NCI-H510A treated with DMSO at 0.1 percent for 48 hours (cell line): ENCODE results near the gene ZNF500.

ENCODE experiments used
- DNase-seq: peaks from one replicate; lab custom pipeline; 2025; lab: John Stamatoyannopoulos, UW

Gene ZNF500

GRCh38 chr16:4766875-4767628 lies at the start of gene ZNF500:
ZNF500 (minus strand) TSS chr16:4767162; CDS start chr16:4765978, 1,184 bp downstream.
- peak; percentile 77 for DNase-seq

GRCh38 chr16:4814542-4815173 lies 47.7 kb upstream of the ZNF500 start:
- DNase-seq: no peak

DNA sequence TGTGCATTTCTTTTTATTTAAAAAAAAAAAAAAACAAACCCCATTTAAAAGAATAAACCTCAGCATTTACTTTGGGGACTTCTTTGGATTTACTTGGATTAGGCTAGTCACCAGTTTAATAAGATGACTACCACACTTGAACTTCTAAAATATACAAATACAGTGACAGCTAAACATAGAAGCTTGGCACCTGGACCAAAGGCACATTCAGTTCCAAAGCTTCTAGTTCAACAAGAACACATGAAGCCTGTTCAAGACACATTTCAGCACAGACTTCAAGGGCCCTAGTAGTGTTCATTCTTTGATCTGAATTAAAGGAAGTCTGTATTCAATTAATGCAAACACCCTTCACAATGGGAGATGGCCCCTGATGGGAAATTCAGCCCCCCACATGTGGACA lies 47.1 kb upstream of the ZNF500 start:
- no peak for DNase-seq

- DNase-seq: no peak
These were observed 46.5 kb upstream of the ZNF500 start for GRCh38 chr16:4813251-4814003.

- DNase-seq: no peak
These were observed 44.8 kb upstream of the ZNF500 start for GRCh38 chr16:4811773-4812172.

DNA sequence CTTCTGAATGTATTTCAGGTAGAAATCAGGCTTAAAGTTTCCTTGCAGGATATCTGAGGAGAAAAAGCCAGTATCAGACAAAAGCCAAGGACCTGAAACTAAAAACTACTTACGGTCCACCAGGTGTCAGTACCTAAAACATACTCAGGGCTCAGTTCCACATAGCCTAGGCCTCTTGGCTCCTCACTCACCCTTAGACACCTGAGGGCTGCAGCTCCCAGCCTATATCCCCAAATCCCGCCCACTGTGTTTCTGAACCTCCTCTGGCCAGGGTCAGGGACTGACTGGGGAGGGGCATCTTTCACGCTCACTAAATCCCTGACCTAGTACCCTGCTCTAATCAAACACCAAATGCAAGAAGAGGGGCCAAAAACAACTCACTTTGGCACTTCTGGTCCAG lies 44.3 kb upstream of the ZNF500 start:
- no peak for DNase-seq

GRCh38 chr16:4806280-4806679 lies 39.3 kb upstream of the ZNF500 start:
- no peak for DNase-seq

DNA sequence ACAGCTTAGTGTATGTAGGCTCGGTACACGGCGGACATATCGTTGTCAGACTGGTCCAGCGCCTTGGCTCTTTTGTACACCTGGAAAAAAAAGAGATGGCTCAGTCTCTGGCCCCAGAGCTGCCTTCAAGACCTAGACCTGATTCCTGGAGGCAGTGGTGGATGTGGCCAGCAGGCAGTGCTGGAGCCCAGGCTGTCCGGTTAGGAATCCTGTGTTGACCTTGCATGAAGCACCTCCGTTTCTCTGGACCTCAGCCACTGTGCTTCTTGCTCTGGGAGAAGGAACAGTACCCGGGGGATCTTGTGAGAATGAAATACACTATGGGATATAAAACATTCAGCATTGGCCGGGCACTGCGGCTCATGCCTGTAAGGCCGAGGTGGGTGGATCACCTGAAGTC lies 38.3 kb upstream of the ZNF500 start:
- DNase-seq: no peak

GRCh38 chr16:4803898-4804762 lies 37.2 kb upstream of the ZNF500 start:
- no peak for DNase-seq

GRCh38 chr16:4803401-4803844 lies 36.5 kb upstream of the ZNF500 start:
- DNase-seq: no peak

GRCh38 chr16:4802659-4803287 lies 35.8 kb upstream of the ZNF500 start:
- DNase-seq: peak; percentile 77

DNA sequence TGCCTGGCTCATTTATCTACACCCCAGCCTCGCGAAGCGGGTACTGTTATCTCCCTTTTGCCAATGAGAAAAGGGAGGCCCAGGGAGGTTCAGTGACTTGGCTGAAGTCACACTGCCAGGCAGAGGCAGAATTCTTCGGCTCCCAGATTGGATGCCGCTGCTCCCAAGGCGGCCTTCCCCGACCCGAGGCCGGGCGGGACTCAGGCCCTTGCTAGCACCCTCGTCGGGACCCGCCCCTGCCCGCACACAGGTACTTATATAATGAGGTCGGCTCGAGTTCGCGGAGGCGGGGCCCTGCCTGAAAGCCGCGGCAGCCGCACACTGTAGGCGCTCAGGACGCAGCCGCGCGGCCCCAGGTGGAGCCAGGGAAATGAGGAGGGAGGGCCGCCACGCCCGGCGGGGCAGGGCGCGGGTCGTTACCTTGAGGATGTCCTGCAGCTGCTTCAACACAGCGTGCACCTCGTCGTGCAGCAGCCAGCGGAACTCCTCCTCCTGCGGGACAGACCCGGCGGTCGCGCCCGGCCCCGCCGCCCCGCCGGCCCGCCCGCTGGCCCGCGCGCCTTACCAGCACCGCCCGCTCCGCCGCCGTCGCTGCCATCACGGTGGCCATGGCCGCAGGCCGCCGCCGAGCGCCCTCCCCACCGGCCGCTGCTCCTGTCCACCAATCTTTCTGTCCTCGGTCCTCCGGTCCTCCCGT lies 35.1 kb upstream of the ZNF500 start, which contains the start of gene ROGDI:
Gene ROGDI (minus strand): TSS at position 672 of the 697 bp plus-strand sequence. CDS start 62 bp downstream, at position 610.
- DNase-seq: peak; percentile 84

GRCh38 chr16:4801051-4801961 lies 34.3 kb upstream of the ZNF500 start:
- DNase-seq: no peak

- peak; percentile 59 for DNase-seq
These were observed 33.5 kb upstream of the ZNF500 start for GRCh38 chr16:4800290-4801041.

GRCh38 chr16:4799171-4799855 lies 32.4 kb upstream of the ZNF500 start:
- no peak for DNase-seq

- DNase-seq: no peak
These were observed 31.5 kb upstream of the ZNF500 start for GRCh38 chr16:4798456-4798855.

DNA sequence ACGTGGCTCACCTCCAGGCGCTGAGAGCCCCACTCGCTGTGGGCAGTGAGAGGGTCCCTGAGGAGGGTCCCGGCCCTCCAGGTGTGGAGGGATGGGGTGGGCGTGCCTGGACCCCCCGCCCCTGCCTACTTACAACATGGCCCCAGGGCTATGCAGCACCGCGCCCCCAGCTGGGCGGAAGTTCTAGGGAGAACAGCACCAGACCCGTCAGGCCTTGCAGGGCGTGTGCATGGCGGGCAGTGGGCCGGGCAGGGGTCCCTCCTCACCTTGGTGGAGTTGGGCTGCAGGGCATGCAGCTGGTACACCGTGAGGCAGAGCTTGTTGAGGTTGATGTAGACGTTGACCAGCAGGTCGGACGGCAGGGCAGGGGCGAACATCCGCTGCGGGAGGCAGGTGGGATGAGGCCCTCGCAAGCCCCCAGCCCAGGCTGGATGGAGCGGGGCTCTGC lies 30.9 kb upstream of the ZNF500 start:
- DNase-seq: no peak
